GM21423 (cell line): Measurements from ENCODE around the gene MVP.

Source experiments
- ATAC-seq: cut with Tn5 transposase; IDR thresholded peaks from one replicate; pipeline ENCODE4 v1.9.1; 2021; ENCODE audit warnings: mild to moderate bottlenecking, moderate library complexity; ENCODE audit not compliant: unreplicated experiment

MVP gene

DNA sequence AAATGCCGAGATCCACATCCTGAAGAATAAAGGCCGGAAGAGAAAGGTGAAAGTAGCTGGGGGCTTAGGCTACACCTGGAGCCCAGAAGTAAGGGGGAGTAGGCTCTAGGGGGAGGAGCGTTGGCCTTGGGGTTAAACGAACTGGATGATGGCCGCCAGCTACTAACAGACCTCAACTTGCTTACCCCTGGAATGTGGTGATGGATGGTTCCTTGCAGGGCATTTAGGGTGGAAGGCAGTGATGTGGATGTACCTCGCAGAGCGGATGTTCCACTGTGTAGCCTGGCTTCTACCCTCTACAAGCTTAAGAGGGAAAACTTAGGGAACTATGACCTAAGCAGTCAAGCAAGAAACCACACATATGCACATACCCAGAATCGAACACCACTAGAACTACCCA is 16.2 kb upstream of the MVP start:
- no peak for ATAC-seq

GRCh38 chr16:29804455-29805231 is 15.6 kb upstream of the MVP start:
- ATAC-seq: no peak

GRCh38 chr16:29805232-29806098 is 14.8 kb upstream of the MVP start:
- peak; percentile 52 for ATAC-seq

- no peak for ATAC-seq
These were observed 14.1 kb upstream of the MVP start, which contains the start of gene MAZ for GRCh38 chr16:29806099-29806579. Gene MAZ (plus strand): TSS chr16:29806529. CDS start chr16:29806702, 173 bp downstream.

DNA sequence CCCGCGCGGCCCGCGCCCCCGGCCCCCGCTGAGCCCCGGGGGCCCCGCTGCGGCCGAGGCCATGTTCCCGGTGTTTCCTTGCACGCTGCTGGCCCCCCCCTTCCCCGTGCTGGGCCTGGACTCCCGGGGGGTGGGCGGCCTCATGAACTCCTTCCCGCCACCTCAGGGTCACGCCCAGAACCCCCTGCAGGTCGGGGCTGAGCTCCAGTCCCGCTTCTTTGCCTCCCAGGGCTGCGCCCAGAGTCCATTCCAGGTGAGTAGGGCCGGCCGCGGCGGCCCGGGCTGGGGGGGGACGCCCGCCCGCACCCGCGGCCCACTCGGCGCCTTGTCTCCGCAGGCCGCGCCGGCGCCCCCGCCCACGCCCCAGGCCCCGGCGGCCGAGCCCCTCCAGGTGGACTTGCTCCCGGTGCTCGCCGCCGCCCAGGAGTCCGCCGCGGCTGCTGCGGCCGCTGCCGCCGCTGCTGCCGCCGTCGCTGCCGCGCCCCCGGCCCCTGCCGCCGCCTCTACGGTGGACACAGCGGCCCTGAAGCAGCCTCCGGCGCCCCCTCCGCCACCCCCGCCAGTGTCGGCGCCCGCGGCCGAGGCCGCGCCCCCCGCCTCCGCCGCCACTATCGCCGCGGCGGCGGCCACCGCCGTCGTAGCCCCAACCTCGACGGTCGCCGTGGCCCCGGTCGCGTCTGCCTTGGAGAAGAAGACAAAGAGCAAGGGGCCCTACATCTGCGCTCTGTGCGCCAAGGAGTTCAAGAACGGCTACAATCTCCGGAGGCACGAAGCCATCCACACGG is 13.4 kb upstream of the MVP start:
- no peak for ATAC-seq

DNA sequence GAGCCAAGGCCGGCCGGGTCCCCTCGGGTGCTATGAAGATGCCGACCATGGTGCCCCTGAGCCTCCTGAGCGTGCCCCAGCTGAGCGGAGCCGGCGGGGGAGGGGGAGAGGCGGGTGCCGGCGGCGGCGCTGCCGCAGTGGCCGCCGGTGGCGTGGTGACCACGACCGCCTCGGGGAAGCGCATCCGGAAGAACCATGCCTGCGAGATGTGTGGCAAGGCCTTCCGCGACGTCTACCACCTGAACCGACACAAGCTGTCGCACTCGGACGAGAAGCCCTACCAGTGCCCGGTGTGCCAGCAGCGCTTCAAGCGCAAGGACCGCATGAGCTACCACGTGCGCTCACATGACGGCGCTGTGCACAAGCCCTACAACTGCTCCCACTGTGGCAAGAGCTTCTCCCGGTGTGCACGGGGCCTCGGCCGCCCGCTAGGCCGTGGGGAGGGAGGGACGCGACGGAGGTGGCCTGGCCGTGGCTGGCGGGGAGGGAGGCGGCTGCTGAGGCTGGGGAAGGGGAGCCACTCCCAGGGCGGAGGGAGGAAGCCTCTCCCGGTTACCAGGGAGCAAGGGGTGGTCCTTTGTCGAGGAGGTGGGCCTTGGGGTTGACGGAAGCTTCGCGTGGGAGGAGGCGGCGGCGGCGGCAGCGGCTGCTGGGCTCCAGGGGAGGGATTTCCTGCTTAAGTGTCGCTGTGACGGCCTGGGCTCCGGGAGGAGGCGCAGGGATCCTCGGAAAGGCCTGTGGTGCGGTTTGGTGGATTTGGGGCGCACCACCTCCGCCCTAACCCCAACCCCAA is 12.6 kb upstream of the MVP start:
- ATAC-seq: no peak

DNA sequence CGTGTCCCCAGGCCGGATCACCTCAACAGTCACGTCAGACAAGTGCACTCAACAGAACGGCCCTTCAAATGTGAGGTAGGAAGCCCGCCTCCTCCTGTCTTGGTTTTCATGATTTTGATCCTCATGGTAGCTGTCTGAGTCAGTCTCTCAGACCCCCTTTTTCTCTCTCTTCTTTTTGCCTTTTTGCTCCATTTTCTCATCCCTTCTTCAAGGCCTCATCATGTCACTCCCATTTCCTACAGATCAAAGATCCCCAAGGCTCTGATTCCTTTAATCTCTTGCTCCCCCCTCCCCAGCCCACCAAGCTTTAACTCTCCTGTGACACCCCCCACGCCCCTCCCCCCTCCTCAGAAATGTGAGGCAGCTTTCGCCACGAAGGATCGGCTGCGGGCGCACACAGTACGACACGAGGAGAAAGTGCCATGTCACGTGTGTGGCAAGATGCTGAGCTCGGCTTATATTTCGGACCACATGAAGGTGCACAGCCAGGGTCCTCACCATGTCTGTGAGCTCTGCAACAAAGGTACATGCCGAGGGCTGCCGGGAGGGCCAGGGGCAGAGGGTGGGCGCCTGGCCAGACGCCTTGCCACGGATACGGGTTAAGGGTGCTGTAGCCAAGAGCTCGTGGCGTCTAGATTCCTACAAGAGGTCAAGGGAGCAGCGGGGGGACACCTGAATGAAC is 11.9 kb upstream of the MVP start:
- no peak for ATAC-seq

DNA sequence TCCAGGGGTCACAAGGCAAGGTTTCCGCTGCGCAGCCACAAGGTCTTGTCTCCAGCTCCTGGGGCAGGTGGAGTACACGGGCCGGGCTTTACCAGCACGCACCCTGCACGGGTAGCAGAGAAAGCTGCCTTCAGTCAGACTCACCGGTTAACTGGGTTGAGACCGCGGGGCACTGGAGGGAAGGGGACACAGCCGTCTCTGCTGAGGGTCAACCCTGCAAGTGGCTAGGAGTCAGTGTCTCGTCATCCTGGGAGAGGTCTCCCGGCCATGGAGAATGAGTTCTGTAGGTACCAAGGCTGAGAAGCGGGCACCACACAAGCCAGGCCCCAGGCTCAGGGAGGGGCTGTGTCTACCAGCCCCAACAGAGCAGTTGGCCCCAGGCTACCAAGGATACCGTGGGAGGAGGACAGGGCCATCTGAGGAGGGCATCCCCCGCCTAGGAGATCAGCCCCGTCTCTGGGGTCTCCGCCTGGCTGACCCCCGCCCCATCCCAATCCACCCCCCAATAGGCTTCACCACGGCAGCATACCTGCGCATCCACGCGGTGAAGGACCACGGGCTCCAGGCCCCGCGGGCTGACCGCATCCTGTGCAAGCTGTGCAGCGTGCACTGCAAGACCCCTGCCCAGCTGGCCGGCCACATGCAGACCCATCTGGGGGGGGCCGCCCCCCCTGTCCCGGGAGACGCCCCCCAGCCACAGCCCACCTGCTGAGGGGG is 11.1 kb upstream of the MVP start:
- ATAC-seq: no peak

DNA sequence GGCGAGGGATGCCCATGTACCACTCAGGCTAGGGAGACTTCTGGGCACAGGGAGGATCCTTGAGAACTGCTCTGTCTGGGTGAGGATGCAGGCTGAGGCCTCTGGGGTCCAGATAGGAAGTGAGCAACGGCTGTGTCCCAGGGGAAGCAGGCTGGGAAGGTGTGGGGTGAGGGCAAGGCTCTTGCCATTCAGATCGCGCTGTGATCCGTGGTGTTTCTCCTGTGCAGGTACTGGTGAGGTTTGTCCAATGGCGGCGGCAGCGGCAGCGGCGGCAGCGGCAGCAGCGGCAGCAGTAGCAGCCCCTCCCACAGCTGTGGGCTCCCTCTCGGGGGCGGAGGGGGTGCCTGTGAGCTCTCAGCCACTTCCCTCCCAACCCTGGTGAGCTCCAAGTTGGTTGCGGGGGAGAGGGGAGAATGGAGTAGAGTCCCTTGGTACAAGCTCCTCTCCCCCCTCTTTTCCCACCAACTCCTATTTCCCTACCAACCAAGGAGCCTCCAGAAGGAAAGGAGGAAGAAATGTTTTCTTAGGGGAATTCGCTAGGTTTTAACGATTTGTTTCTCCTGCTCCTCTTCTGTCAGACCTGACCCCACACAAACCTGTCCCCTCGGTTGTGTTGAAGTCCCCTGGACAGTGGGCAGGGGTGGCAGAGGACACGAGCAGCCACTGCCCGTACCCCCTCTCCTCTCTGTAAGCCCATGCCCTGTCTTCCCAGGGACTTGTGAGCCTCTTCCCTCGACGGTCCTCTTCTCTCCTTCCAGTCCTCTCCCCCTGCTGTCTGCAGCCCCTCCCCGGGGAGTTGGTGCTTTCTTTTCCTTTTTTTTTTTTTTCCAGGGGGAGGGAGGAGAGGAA is 10.2 kb upstream of the MVP start:
- ATAC-seq: no peak

GRCh38 chr16:29810699-29811169 is 9.5 kb upstream of the MVP start:
- no peak for ATAC-seq

DNA sequence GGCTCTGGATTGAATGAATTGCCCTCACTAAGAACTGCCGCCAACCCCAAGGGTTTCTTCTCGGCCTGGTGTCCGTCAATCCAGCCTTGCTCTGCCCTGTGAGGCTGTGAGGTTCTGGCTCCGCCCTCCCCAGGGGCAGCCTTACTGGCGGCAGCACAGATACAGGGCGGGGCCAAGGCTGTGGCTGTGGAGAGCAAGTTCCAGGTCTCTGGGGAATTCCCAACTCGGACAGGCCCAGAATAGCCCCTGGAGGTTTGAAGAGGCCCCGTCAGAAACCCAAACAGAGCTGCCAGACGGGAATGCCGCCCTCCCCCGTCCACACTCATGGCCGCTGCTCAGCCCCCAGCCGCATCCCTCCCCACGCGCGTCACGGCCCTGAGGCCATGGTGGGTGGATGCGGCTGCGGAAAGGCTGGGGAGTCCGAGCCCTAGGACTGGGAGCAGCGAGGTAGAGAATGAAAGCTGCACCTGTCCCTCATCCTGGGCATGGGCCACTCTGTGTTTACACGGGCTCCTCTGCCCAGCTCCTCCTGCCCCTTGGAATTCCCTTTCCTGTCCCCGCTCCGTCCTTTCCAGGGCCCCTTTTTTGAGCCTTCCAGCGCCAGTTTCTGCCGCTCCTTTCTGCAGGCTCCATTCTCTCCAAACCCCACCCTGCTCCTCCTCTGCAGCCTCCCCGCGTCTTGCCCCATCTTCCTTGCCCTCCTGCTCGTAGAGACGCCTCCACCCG is 8.9 kb upstream of the MVP start:
- no peak for ATAC-seq

DNA sequence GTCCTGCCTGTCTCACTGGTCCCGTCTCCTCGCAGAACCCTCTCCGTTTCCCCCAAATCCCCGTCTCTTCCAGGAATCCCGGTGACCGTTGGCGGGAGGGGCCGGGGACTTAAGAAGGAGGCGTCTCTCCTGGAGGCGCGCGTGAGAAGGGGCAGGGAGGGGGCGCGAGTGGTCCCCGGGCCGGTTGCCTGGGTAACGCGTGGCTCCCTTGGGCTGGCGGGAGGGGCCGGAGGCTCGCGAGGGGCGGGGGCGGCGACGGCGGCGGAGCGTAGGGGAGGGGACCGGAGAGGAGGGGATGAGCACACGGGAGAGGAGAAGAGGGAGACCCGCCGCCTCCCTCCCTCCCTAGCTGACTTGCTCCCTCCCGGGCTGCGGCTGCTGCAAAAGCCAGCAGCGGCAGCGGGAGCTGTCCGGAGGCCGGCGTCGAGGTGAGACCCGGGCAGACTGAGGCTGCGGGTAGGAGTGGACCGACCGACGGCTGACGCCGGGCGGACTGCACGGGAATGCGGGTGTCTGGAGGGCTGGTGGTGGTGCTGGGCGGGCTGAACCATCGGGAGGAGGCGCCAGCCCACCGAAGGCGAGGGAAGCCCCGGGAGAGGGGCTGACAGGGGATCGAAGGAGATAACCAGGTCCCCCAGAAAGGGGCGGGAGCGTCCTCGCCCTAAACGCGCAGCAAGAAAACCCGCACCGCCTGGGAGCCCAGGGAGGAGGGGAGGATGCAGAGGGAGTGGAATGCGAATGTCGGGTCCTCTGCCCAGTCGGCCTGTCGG is 8.2 kb upstream of the MVP start, which contains the start of gene PRRT2:
TSS of gene PRRT2 (plus strand) at position 298 of the 770 bp plus-strand sequence. CDS start 862 bp downstream, outside the sequence.
- no peak for ATAC-seq

DNA sequence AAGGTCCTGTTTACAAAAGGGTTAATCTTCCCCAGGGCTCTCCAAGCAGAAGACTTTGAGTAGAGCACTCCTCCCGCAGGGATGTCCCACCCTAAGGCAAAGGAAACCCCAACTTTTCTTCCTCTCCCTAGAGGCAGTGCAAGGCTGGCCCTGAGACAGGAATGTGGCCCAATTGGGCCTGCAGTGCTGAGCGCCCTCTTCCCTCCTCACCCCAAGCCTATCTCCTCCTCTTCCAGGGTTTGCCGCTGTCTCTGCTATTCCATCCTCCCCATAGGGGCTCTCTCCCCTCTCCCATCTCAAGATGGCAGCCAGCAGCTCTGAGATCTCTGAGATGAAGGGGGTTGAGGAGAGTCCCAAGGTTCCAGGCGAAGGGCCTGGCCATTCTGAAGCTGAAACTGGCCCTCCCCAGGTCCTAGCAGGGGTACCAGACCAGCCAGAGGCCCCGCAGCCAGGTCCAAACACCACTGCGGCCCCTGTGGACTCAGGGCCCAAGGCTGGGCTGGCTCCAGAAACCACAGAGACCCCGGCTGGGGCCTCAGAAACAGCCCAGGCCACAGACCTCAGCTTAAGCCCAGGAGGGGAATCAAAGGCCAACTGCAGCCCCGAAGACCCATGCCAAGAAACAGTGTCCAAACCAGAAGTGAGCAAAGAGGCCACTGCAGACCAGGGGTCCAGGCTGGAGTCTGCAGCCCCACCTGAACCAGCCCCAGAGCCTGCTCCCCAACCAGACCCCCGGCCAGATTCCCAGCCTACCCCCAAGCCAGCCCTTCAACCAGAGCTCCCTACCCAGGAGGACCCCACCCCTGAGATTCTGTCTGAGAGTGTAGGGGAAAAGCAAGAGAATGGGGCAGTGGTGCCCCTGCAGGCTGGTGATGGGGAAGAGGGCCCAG is 7.3 kb upstream of the MVP start:
- no peak for ATAC-seq

GRCh38 chr16:29813644-29814562 is 6.4 kb upstream of the MVP start:
- no peak for ATAC-seq
